Measurements from ENCODE around the gene OR52B2.

GRCh38 chr11:6142936-6143335 lies 27.2 kb downstream of the OR52B2 start:
- TF ChIP-seq TAF1 (conservative IDR thresholded peaks at IDR 0.05) (no peak), MAX (IDR thresholded peaks at IDR 0.05) (no peak), YY1 (IDR thresholded peaks at IDR 0.05) (no peak)
- TF ChIP-seq, protein P1, sequence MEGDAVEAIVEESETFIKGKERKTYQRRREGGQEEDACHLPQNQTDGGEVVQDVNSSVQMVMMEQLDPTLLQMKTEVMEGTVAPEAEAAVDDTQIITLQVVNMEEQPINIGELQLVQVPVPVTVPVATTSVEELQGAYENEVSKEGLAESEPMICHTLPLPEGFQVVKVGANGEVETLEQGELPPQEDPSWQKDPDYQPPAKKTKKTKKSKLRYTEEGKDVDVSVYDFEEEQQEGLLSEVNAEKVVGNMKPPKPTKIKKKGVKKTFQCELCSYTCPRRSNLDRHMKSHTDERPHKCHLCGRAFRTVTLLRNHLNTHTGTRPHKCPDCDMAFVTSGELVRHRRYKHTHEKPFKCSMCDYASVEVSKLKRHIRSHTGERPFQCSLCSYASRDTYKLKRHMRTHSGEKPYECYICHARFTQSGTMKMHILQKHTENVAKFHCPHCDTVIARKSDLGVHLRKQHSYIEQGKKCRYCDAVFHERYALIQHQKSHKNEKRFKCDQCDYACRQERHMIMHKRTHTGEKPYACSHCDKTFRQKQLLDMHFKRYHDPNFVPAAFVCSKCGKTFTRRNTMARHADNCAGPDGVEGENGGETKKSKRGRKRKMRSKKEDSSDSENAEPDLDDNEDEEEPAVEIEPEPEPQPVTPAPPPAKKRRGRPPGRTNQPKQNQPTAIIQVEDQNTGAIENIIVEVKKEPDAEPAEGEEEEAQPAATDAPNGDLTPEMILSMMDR (IDR thresholded peaks at IDR 0.05; ENCODE audit: low read depth, low read length, missing input control): no peak
